Prostate gland (tissue), 2 donors: Measurements from ENCODE around the gene COL2A1. TPM values are rescaled to one million over a fixed set of nuclear protein-coding genes. Genes with fewer than 3 reads are reported as not detected.

Experiments
- DNase-seq: peaks from one replicate; pipeline ENCODE4 v3.0.0-alpha.2; 2019; ENCODE audit warnings: low spot score
- H3K27ac ChIP-seq, 2 donors: fragments of 200-600 bp; sonication (generic); 2 replicates each; pipeline ENCODE4 v1.5.1; 2017 to 2019
- H3K27me3 ChIP-seq: fragments of 200-600 bp; sonication (generic); replicated peaks from 2 replicates; pipeline ENCODE4 v1.5.1; 2019; ENCODE audit not compliant: insufficient read depth
- H3K36me3 ChIP-seq, 2 donors: fragments of 200-600 bp; sonication (generic); 1 replicate in 1 of 2; 2 replicates in 1 of 2; pipeline versions ENCODE4 v1.5.1 to v1.8.1; 2017 to 2019
- H3K4me1 ChIP-seq: fragments of 200-600 bp; sonication (generic); replicated peaks from 2 replicates; pipeline ENCODE4 v1.5.1; 2019
- H3K4me3 ChIP-seq, 2 donors: fragments of 200-600 bp; sonication (generic); 2 replicates each; pipeline ENCODE4 v1.5.1; 2017 to 2019
- H3K9me3 ChIP-seq: fragments of 200-600 bp; sonication (generic); 2 replicates; pipeline ENCODE4 v1.5.1; 2017
- POLR2A ChIP-seq: fragments of 450-650 bp; IDR thresholded peaks from one replicate; pipeline ENCODE4 v1.6.1; 2016; ENCODE audit warnings: antibody characterized with exemption, mild to moderate bottlenecking
- POLR2AphosphoS5 ChIP-seq: sonication (generic); formaldehyde crosslinking; IDR thresholded peaks from one replicate; pipeline ENCODE4 v1.6.1; 2017; ENCODE audit warnings: antibody characterized with exemption
- WGBS: methylation state at CpG from one replicate; pipeline ENCODE4 v1.1.5; 2018; 5-methylcytosine and 5-hydroxymethylcytosine counted together
- intact Hi-C: fragments of 100-400 bp; cut with DNase I; formaldehyde crosslinking; loops from one replicate; pipeline ENCODE4 v1.14.2; 2022
- total RNA-seq, 2 donors: library from RNA; depleted of rRNA; stranded (reverse); fragments of >200 nt; gene quantifications; one replicate each; pipeline ENCODE4 v1.1.0, GENCODE V29; 2016
- TF ChIP-seq, protein P1 (sequence below), 4 experiments: fragments of 200-600 bp in 2 of 4; fragments of 450-650 bp in 2 of 4; sonication (generic) in 2 of 4; IDR thresholded peaks; 1 replicate in 3 of 4; 2 replicates in 1 of 4; pipeline ENCODE4 v1.5.1; 2016 to 2019; ENCODE audit warnings: antibody characterized with exemption in 4 of 4, mild to moderate bottlenecking in 2 of 4, moderate library complexity in 2 of 4

The COL2A1 gene
- total RNA-seq, 2 donors from 2014 or later: 0.14 to 1.9 TPM

DNA sequence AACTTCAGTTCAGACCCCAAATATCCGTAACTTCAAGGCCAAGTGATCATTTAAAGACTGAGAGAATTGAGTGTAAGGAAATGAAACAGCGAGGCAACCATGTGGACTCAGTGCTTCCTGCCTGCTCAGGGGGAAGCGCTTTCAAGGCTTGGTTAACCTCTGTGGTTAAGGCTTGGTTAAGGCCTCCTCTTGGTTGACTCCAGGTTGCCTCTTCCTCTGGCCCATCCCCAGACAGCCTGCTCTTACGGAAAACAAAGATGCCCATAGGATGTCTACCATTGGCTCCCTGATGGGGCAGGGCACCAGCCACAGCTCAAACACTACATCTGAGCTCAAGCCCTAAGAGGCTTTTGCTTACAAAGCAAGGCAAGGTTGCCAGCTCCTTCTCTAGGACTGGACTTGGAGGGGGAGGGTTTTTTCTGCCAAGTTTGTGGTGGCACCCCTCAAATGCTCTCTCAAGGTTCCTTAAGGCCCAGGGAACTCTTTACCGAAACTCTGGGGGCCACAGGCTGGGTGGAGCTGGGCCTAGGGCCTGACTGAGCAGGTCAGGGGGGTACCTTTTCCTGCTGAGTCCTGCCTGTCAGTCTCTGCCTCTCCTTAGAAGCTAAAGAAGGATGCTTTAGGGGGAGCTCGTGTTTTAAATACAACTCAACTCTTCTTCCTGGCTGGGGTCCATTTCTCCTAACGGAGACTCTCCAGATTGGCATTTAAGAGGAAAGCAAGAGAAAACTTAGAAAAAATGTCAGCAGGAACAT, 13.7 kb downstream of the COL2A1 start:
- no peaks in the 10 kb centered on the region for H3K27me3 ChIP-seq
- H3K9me3 ChIP-seq: no peaks in the 10 kb centered on the region
- H3K4me1 ChIP-seq: no peaks in the 10 kb centered on the region
- no peak overlapping the region for H3K27ac ChIP-seq
- 79% methylated on average over 7 of the region's 7 CpGs for WGBS
- H3K36me3 ChIP-seq: no peaks in the 10 kb centered on the region
- H3K4me3 ChIP-seq: no peak overlapping the region
- intact Hi-C loops: no loop called here
- TF ChIP-seq, protein P1, sequence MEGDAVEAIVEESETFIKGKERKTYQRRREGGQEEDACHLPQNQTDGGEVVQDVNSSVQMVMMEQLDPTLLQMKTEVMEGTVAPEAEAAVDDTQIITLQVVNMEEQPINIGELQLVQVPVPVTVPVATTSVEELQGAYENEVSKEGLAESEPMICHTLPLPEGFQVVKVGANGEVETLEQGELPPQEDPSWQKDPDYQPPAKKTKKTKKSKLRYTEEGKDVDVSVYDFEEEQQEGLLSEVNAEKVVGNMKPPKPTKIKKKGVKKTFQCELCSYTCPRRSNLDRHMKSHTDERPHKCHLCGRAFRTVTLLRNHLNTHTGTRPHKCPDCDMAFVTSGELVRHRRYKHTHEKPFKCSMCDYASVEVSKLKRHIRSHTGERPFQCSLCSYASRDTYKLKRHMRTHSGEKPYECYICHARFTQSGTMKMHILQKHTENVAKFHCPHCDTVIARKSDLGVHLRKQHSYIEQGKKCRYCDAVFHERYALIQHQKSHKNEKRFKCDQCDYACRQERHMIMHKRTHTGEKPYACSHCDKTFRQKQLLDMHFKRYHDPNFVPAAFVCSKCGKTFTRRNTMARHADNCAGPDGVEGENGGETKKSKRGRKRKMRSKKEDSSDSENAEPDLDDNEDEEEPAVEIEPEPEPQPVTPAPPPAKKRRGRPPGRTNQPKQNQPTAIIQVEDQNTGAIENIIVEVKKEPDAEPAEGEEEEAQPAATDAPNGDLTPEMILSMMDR (IDR thresholded peaks at IDR 0.05): no peak
- DNase-seq: no peak

GRCh38 chr12:47989666-47990065, 14.6 kb downstream of the COL2A1 start:
- no peaks in the 10 kb centered on the region for H3K9me3 ChIP-seq
- no peaks in the 10 kb centered on the region for H3K36me3 ChIP-seq
- no peak for DNase-seq
- H3K4me3 ChIP-seq: no peak overlapping the region
- no peaks in the 10 kb centered on the region for H3K4me1 ChIP-seq
- 88% methylated on average over 12 of the region's 12 CpGs for WGBS
- no peaks in the 10 kb centered on the region for H3K27me3 ChIP-seq
- no peak overlapping the region for H3K27ac ChIP-seq
- intact Hi-C loops: no loop called here
- TF ChIP-seq POLR2AphosphoS5: no peak
- TF ChIP-seq POLR2A: no peak
- TF ChIP-seq, protein P1 (IDR thresholded peaks at IDR 0.05): no peak

GRCh38 chr12:47989023-47989417, 15.3 kb downstream of the COL2A1 start:
- Histone ChIP-seq H3K9me3 (no peaks in the 10 kb centered on the region), H3K27me3 (no peaks in the 10 kb centered on the region), H3K4me1 (no peaks in the 10 kb centered on the region), H3K27ac (no peak overlapping the region), H3K36me3 (no peaks in the 10 kb centered on the region), H3K4me3 (no peak overlapping the region)
- TF ChIP-seq POLR2AphosphoS5 (no peak), POLR2A (no peak)
- TF ChIP-seq, protein P1 (IDR thresholded peaks at IDR 0.05): no peak
- 97% methylated on average over 8 of the region's 8 CpGs for WGBS
- no peak for DNase-seq
- intact Hi-C loops: no loop called here

DNA sequence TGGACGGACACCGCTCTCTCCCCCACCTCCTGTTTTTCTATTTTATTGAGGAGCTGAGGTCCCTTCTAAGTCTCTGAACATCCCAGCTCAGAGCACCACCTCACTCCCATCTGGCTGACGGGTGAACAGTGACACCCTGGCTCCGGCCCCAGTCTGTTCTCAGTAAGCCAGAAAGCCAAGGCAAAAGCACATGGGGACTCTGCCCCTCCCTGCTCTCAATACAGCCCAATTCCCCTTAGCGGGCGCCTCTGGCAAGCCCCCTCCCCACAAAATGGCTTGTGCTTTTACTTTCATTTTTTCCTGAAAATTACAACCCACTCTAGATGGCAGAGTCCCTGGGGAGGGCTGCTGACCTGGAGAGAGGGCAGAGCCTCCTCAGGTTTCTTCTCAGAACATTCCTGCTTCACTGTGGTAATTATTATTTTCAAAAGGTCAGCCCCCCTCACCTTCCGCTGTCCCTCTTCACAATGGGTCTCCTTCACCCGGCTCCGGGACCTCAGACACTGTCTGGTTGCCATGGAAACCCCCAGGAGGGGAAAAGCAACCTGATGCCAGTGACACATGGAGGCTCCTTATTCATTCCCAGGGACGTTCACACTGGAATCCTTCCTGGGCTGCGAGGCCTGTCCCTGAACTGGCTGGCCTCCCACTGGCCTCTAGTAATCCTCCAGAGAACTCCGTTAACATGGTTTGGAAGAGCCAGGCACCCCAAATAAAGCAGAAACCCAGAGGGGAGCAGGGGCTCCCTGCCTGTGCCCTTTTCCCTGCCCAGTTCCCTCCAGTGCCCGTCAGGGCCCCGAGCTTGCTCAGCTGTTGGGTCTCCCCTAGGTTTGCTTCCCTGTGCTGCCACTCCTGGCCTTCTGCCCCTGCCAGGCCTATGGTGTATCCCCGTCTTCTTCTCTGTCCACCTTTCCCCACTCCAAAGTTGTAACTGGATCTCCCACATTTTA, 15.9 kb downstream of the COL2A1 start:
- Histone ChIP-seq H3K27me3 (no peaks in the 10 kb centered on the region), H3K4me3 (no peak overlapping the region), H3K9me3 (no peaks in the 10 kb centered on the region), H3K36me3 (no peaks in the 10 kb centered on the region), H3K27ac (no peak overlapping the region), H3K4me1 (no peaks in the 10 kb centered on the region)
- intact Hi-C loops: no loop called here
- 56% methylated on average over 15 of the region's 15 CpGs for WGBS
- DNase-seq: no peak
- TF ChIP-seq, protein P1 (IDR thresholded peaks at IDR 0.05): no peak
- TF ChIP-seq POLR2A (no peak), POLR2AphosphoS5 (no peak)
